ENCODE measurements around the gene GNPNAT1. TPM values are rescaled to one million over a fixed set of nuclear protein-coding genes. Genes with fewer than 3 reads are reported as not detected.

Gene GNPNAT1
- total RNA-seq, 1 donor from 2014 or later = 41.8 TPM

DNA sequence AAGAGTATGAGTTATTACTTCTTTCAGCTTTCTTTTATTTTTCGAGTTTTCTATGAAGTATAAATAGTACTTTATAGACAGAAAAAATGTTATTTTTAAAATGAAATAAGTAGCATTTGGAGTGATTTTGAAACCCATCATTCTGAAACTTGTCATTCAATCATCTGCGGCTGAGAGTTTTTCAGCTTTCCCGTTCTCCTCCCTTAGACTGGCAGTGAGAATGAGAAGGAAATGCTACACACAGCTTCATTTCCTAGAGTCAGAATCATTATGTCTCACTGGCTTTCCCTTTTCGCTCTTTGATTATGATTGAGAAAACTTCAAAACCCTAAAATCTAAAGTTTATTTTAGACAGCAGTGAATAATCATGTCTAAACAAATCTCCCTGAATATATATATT is 33.7 kb upstream of the GNPNAT1 start:
- no peak overlapping the region for H3K4me2 ChIP-seq
- no peak overlapping the region for H3K4me3 ChIP-seq
- no peak overlapping the region for H3K27ac Mint-ChIP-seq
- no peaks in the 10 kb centered on the region for H3K9me3 ChIP-seq (ENCODE audit: low read depth)
- no peak overlapping the region for H3K9ac ChIP-seq
- H3K27me3 Mint-ChIP-seq (ENCODE audit: insufficient read depth, low read depth) = peaks cover 2% of the 10 kb centered on the region
- no peak overlapping the region for H3K27ac ChIP-seq
- no peaks in the 10 kb centered on the region for H3K36me3 ChIP-seq
- H3K4me3 Mint-ChIP-seq = no peak overlapping the region
- DNase-seq (ENCODE audit: low spot score) = no peak
- peaks cover 6% of the 10 kb centered on the region for H3F3A ChIP-seq (ENCODE audit: low read depth)
- peaks cover 27% of the 10 kb centered on the region for H3K4me1 Mint-ChIP-seq
- H3K9me3 Mint-ChIP-seq = no peaks in the 10 kb centered on the region
- no peaks in the 10 kb centered on the region for H3K36me3 Mint-ChIP-seq
- no peaks in the 10 kb centered on the region for H3K27me3 ChIP-seq
- no peaks in the 10 kb centered on the region for H3K79me2 ChIP-seq (ENCODE audit: low read depth)
- H3K4me1 ChIP-seq = peaks cover 16% of the 10 kb centered on the region
- TF ChIP-seq EZH2phosphoT487 (IDR thresholded peaks at IDR 0.05) = no peak
- no peak for TF ChIP-seq EZH2 (IDR thresholded peaks at IDR 0.05)
- TF ChIP-seq, protein P1, sequence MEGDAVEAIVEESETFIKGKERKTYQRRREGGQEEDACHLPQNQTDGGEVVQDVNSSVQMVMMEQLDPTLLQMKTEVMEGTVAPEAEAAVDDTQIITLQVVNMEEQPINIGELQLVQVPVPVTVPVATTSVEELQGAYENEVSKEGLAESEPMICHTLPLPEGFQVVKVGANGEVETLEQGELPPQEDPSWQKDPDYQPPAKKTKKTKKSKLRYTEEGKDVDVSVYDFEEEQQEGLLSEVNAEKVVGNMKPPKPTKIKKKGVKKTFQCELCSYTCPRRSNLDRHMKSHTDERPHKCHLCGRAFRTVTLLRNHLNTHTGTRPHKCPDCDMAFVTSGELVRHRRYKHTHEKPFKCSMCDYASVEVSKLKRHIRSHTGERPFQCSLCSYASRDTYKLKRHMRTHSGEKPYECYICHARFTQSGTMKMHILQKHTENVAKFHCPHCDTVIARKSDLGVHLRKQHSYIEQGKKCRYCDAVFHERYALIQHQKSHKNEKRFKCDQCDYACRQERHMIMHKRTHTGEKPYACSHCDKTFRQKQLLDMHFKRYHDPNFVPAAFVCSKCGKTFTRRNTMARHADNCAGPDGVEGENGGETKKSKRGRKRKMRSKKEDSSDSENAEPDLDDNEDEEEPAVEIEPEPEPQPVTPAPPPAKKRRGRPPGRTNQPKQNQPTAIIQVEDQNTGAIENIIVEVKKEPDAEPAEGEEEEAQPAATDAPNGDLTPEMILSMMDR (IDR thresholded peaks at IDR 0.05) = no peak
- H4K20me1 ChIP-seq (ENCODE audit: low read depth) = no peaks in the 10 kb centered on the region
- no peak overlapping the region for H2AFZ ChIP-seq (replicated peaks)

DNA sequence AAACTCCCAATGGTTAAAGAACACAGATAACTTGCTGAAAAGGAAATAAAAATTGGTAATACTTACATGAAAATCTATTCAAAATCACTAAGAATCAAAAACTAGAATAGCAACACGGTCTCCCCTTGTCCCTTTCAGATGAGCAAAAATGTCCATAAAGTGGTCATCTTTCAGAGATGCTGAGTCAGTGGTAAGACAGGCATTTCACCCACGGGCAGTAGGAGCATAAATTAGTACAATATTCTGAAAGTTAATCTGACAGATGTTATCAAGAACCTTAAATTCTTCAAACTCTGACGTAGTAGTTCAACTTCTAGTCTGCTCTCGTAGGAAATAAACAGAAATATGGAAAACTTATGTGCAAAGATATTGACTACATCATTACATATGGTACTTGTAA is 33.1 kb upstream of the GNPNAT1 start:
- H4K20me1 ChIP-seq (ENCODE audit: low read depth) = no peaks in the 10 kb centered on the region
- H3K4me1 Mint-ChIP-seq = peaks cover 24% of the 10 kb centered on the region
- no peak overlapping the region for H3K27ac ChIP-seq
- no peaks in the 10 kb centered on the region for H3K9me3 Mint-ChIP-seq
- no peak for TF ChIP-seq EZH2phosphoT487 (IDR thresholded peaks at IDR 0.05)
- TF ChIP-seq EZH2 (IDR thresholded peaks at IDR 0.05) = no peak
- TF ChIP-seq, protein P1 (IDR thresholded peaks at IDR 0.05) = no peak
- H3K36me3 Mint-ChIP-seq = no peaks in the 10 kb centered on the region
- H3K4me1 ChIP-seq = peaks cover 14% of the 10 kb centered on the region
- H3K36me3 ChIP-seq = no peaks in the 10 kb centered on the region
- H3F3A ChIP-seq (ENCODE audit: low read depth) = peaks cover 6% of the 10 kb centered on the region
- no peak overlapping the region for H3K4me3 Mint-ChIP-seq
- H2AFZ ChIP-seq (replicated peaks) = no peak overlapping the region
- H3K27me3 Mint-ChIP-seq (ENCODE audit: insufficient read depth, low read depth) = peaks cover 2% of the 10 kb centered on the region
- no peak overlapping the region for H3K4me2 ChIP-seq
- no peak overlapping the region for H3K9ac ChIP-seq
- H3K9me3 ChIP-seq (ENCODE audit: low read depth) = no peaks in the 10 kb centered on the region
- no peaks in the 10 kb centered on the region for H3K79me2 ChIP-seq (ENCODE audit: low read depth)
- no peak overlapping the region for H3K27ac Mint-ChIP-seq
- no peak overlapping the region for H3K4me3 ChIP-seq
- no peak for DNase-seq (ENCODE audit: low spot score)
- no peaks in the 10 kb centered on the region for H3K27me3 ChIP-seq

DNA sequence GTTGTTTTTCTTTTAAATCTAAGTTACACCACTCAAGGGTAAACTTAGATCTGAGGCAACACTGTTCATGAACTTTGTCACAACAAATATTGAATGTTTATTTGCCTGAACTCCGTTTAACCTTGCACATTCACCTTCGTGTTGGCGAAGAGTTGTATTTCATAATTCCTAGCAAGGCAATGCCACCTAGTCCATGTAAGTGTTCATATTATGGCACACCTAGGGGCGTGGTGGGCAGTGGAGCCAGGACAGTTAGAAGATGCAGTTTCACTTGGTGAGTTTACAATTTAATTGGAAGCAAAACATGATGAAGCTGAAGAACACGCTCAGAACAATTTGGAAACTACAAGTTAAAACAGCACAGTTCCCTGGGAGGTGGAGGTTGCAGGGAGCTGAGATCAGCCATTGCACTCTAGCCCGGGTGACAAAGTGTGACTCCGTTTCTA is 30.4 kb upstream of the GNPNAT1 start:
- Mint-ChIP-seq H3K27me3 (ENCODE audit: insufficient read depth, low read depth) (no peaks in the 10 kb centered on the region), H3K36me3 (no peaks in the 10 kb centered on the region), H3K27ac (no peak overlapping the region), H3K4me1 (peaks cover 5% of the 10 kb centered on the region), H3K4me3 (no peak overlapping the region), H3K9me3 (no peaks in the 10 kb centered on the region)
- Histone ChIP-seq H3K36me3 (no peaks in the 10 kb centered on the region), H3K79me2 (ENCODE audit: low read depth) (no peaks in the 10 kb centered on the region), H3K4me1 (no peaks in the 10 kb centered on the region), H3K9me3 (ENCODE audit: low read depth) (no peaks in the 10 kb centered on the region), H3K27ac (no peak overlapping the region), H2AFZ (replicated peaks) (no peak overlapping the region), H3K4me3 (no peak overlapping the region), H4K20me1 (ENCODE audit: low read depth) (no peaks in the 10 kb centered on the region), H3K27me3 (no peaks in the 10 kb centered on the region), H3K9ac (no peak overlapping the region), H3F3A (ENCODE audit: low read depth) (no peaks in the 10 kb centered on the region), H3K4me2 (no peak overlapping the region)
- TF ChIP-seq, protein P1 (IDR thresholded peaks at IDR 0.05) = no peak
- TF ChIP-seq EZH2phosphoT487 (IDR thresholded peaks at IDR 0.05) = no peak
- TF ChIP-seq EZH2 (IDR thresholded peaks at IDR 0.05) = no peak
- no peak for DNase-seq (ENCODE audit: low spot score)

All from neural progenitor cell (in vitro differentiated cells).